ENCODE results near the gene TRIML1.

Gene TRIML1

GRCh38 chr4:188139141-188139540 lies at the start of gene TRIML1:
TRIML1 (plus strand) TSS chr4:188139441; CDS start chr4:188139559, 118 bp downstream.
- in situ Hi-C loops (cut with MboI; ENCODE audit: low sequenced_read_pairs): no loop called here

GRCh38 chr4:188092824-188093223 lies 46.4 kb upstream of the TRIML1 start:
- in situ Hi-C loops (cut with MboI; ENCODE audit: low sequenced_read_pairs): no loop called here

GRCh38 chr4:188106454-188106853 lies 32.8 kb upstream of the TRIML1 start:
- in situ Hi-C loops (cut with MboI; ENCODE audit: low sequenced_read_pairs): no loop called here

- in situ Hi-C loops (cut with MboI; ENCODE audit: low sequenced_read_pairs): no loop called here
Observed at GRCh38 chr4:188107931-188108843, 31.1 kb upstream of the TRIML1 start.

GRCh38 chr4:188109157-188109755 lies 30.0 kb upstream of the TRIML1 start, which contains the start of gene TRIML2:
TRIML2 (minus strand) TSS chr4:188109603; CDS start chr4:188105368, 4,235 bp downstream.
- in situ Hi-C loops (cut with MboI; ENCODE audit: low sequenced_read_pairs): no loop called here

GRCh38 chr4:188110036-188110435 lies 29.2 kb upstream of the TRIML1 start:
- in situ Hi-C loops (cut with MboI; ENCODE audit: low sequenced_read_pairs): no loop called here

- in situ Hi-C loops (cut with MboI; ENCODE audit: low sequenced_read_pairs): no loop called here
Observed at GRCh38 chr4:188110741-188111471, 28.3 kb upstream of the TRIML1 start.

GRCh38 chr4:188111955-188112354 lies 27.3 kb upstream of the TRIML1 start:
- in situ Hi-C loops (cut with MboI; ENCODE audit: low sequenced_read_pairs): no loop called here

GRCh38 chr4:188113156-188113555 lies 26.1 kb upstream of the TRIML1 start:
- in situ Hi-C loops (cut with MboI; ENCODE audit: low sequenced_read_pairs): no loop called here

- in situ Hi-C loops (cut with MboI; ENCODE audit: low sequenced_read_pairs): no loop called here
Observed at GRCh38 chr4:188117631-188118324, 21.5 kb upstream of the TRIML1 start.

- in situ Hi-C loops (cut with MboI; ENCODE audit: low sequenced_read_pairs): no loop called here
Observed at GRCh38 chr4:188121530-188121929, 17.7 kb upstream of the TRIML1 start.

GRCh38 chr4:188127214-188127874 lies 11.9 kb upstream of the TRIML1 start:
- in situ Hi-C loops (cut with MboI; ENCODE audit: low sequenced_read_pairs): no loop called here

GRCh38 chr4:188130355-188130754 lies 8.9 kb upstream of the TRIML1 start:
- in situ Hi-C loops (cut with MboI; ENCODE audit: low sequenced_read_pairs): no loop called here

- in situ Hi-C loops (cut with MboI; ENCODE audit: low sequenced_read_pairs): no loop called here
Observed at GRCh38 chr4:188132232-188132631, 7.0 kb upstream of the TRIML1 start.

GRCh38 chr4:188138227-188138626 lies 1.0 kb upstream of the TRIML1 start:
- in situ Hi-C loops (cut with MboI; ENCODE audit: low sequenced_read_pairs): no loop called here

- in situ Hi-C loops (cut with MboI; ENCODE audit: low sequenced_read_pairs): no loop called here
Observed at GRCh38 chr4:188139671-188140070, 430 bp downstream of the TRIML1 start.

- in situ Hi-C loops (cut with MboI; ENCODE audit: low sequenced_read_pairs): no loop called here
Observed at GRCh38 chr4:188143731-188144130, 4.5 kb downstream of the TRIML1 start.

GRCh38 chr4:188145601-188146000 lies 6.4 kb downstream of the TRIML1 start:
- in situ Hi-C loops (cut with MboI; ENCODE audit: low sequenced_read_pairs): no loop called here

GRCh38 chr4:188146618-188147017 lies 7.4 kb downstream of the TRIML1 start:
- in situ Hi-C loops (cut with MboI; ENCODE audit: low sequenced_read_pairs): no loop called here

GRCh38 chr4:188147176-188147575 lies 7.9 kb downstream of the TRIML1 start:
- in situ Hi-C loops (cut with MboI; ENCODE audit: low sequenced_read_pairs): no loop called here
